ENCODE measurements around the gene CAND2.
A peak's percentile ranks its signal among the peaks of the same experiment; 100 is the strongest.

The CAND2 gene

GRCh38 chr3:12756635-12757034, 39.8 kb upstream of the CAND2 start:
- Histone ChIP-seq H3K9me3 (ENCODE audit: low read length) (no peaks in the 10 kb centered on the region), H3K9ac (ENCODE audit: low read length) (no peak overlapping the region), H3K4me1 (ENCODE audit: insufficient read depth, low read length) (peaks cover 9% of the 10 kb centered on the region), H3K27me3 (ENCODE audit: control insufficient read depth in 1 of 2, insufficient read depth in 2 of 2, low read length in 2 of 2) (no peaks in the 10 kb centered on the region), H3K4me3 (ENCODE audit: low read depth in 1 of 2, low read length in 2 of 2) (no peak overlapping the region), H3K36me3 (ENCODE audit: insufficient read depth, low read length) (no peaks in the 10 kb centered on the region), H3K27ac (ENCODE audit: low read depth, low read length) (no peak overlapping the region)

GRCh38 chr3:12758025-12758781, 38.3 kb upstream of the CAND2 start:
- Histone ChIP-seq H3K4me3 (ENCODE audit: low read depth in 1 of 2, low read length in 2 of 2) (no peak overlapping the region), H3K4me1 (ENCODE audit: insufficient read depth, low read length) (peaks cover 9% of the 10 kb centered on the region), H3K36me3 (ENCODE audit: insufficient read depth, low read length) (no peaks in the 10 kb centered on the region), H3K9me3 (ENCODE audit: low read length) (no peaks in the 10 kb centered on the region), H3K27me3 (ENCODE audit: control insufficient read depth in 1 of 2, insufficient read depth in 2 of 2, low read length in 2 of 2) (no peaks in the 10 kb centered on the region), H3K9ac (ENCODE audit: low read length) (peak overlapping the region; percentile 61), H3K27ac (ENCODE audit: low read depth, low read length) (peak overlapping the region; percentile 32)

- Histone ChIP-seq H3K36me3 (ENCODE audit: insufficient read depth, low read length) (no peaks in the 10 kb centered on the region), H3K27me3 (ENCODE audit: control insufficient read depth in 1 of 2, insufficient read depth in 2 of 2, low read length in 2 of 2) (no peaks in the 10 kb centered on the region), H3K4me3 (ENCODE audit: low read depth in 1 of 2, low read length in 2 of 2) (no peak within 1 kb of the TSS), H3K9ac (ENCODE audit: low read length) (peak within 1 kb of the TSS; percentile 61), H3K9me3 (ENCODE audit: low read length) (no peaks in the 10 kb centered on the region), H3K27ac (ENCODE audit: low read depth, low read length) (peak within 1 kb of the TSS; percentile 32), H3K4me1 (ENCODE audit: insufficient read depth, low read length) (peaks cover 9% of the 10 kb centered on the region)
Observed at GRCh38 chr3:12759097-12759679, 37.3 kb upstream of the CAND2 start, which contains the start of gene TMEM40. Gene TMEM40, minus strand, starts transcription at chr3:12759259. Its CDS starts 9,427 bp downstream, at chr3:12749832.

- Histone ChIP-seq H3K36me3 (ENCODE audit: insufficient read depth, low read length) (no peaks in the 10 kb centered on the region), H3K27me3 (ENCODE audit: control insufficient read depth in 1 of 2, insufficient read depth in 2 of 2, low read length in 2 of 2) (no peaks in the 10 kb centered on the region), H3K9ac (ENCODE audit: low read length) (no peak overlapping the region), H3K9me3 (ENCODE audit: low read length) (no peaks in the 10 kb centered on the region), H3K4me3 (ENCODE audit: low read depth in 1 of 2, low read length in 2 of 2) (no peak overlapping the region), H3K27ac (ENCODE audit: low read depth, low read length) (no peak overlapping the region), H3K4me1 (ENCODE audit: insufficient read depth, low read length) (peaks cover 9% of the 10 kb centered on the region)
Observed at GRCh38 chr3:12759693-12760565, 36.6 kb upstream of the CAND2 start.

GRCh38 chr3:12764171-12764776, 32.2 kb upstream of the CAND2 start:
- Histone ChIP-seq H3K27me3 (ENCODE audit: control insufficient read depth in 1 of 2, insufficient read depth in 2 of 2, low read length in 2 of 2) (no peaks in the 10 kb centered on the region), H3K36me3 (ENCODE audit: insufficient read depth, low read length) (no peaks in the 10 kb centered on the region), H3K27ac (ENCODE audit: low read depth, low read length) (no peak overlapping the region), H3K4me1 (ENCODE audit: insufficient read depth, low read length) (no peaks in the 10 kb centered on the region), H3K9ac (ENCODE audit: low read length) (no peak overlapping the region), H3K9me3 (ENCODE audit: low read length) (no peaks in the 10 kb centered on the region), H3K4me3 (ENCODE audit: low read depth in 1 of 2, low read length in 2 of 2) (no peak overlapping the region)

GRCh38 chr3:12766541-12766940, 29.9 kb upstream of the CAND2 start:
- Histone ChIP-seq H3K4me3 (ENCODE audit: low read depth in 1 of 2, low read length in 2 of 2) (no peak overlapping the region), H3K27me3 (ENCODE audit: control insufficient read depth in 1 of 2, insufficient read depth in 2 of 2, low read length in 2 of 2) (no peaks in the 10 kb centered on the region), H3K27ac (ENCODE audit: low read depth, low read length) (no peak overlapping the region), H3K9ac (ENCODE audit: low read length) (no peak overlapping the region), H3K4me1 (ENCODE audit: insufficient read depth, low read length) (no peaks in the 10 kb centered on the region), H3K9me3 (ENCODE audit: low read length) (no peaks in the 10 kb centered on the region), H3K36me3 (ENCODE audit: insufficient read depth, low read length) (no peaks in the 10 kb centered on the region)

GRCh38 chr3:12768579-12769527, 27.6 kb upstream of the CAND2 start:
- no peaks in the 10 kb centered on the region for H3K27me3 ChIP-seq (ENCODE audit: control insufficient read depth in 1 of 2, insufficient read depth in 2 of 2, low read length in 2 of 2)
- H3K9ac ChIP-seq (ENCODE audit: low read length) = no peak overlapping the region

GRCh38 chr3:12769761-12770160, 26.7 kb upstream of the CAND2 start:
- no peaks in the 10 kb centered on the region for H3K36me3 ChIP-seq (ENCODE audit: insufficient read depth, low read length)
- H3K27ac ChIP-seq (ENCODE audit: low read depth, low read length) = no peak overlapping the region
- H3K9me3 ChIP-seq (ENCODE audit: low read length) = no peaks in the 10 kb centered on the region
- H3K4me1 ChIP-seq (ENCODE audit: insufficient read depth, low read length) = peaks cover 3% of the 10 kb centered on the region
- no peaks in the 10 kb centered on the region for H3K27me3 ChIP-seq (ENCODE audit: control insufficient read depth in 1 of 2, insufficient read depth in 2 of 2, low read length in 2 of 2)
- no peak overlapping the region for H3K9ac ChIP-seq (ENCODE audit: low read length)
- H3K4me3 ChIP-seq (ENCODE audit: low read depth in 1 of 2, low read length in 2 of 2) = no peak overlapping the region

More at GRCh38 chr3:12768579-12769527, 27.6 kb upstream of the CAND2 start:
- Histone ChIP-seq H3K4me3 (ENCODE audit: low read depth in 1 of 2, low read length in 2 of 2) (no peak overlapping the region), H3K36me3 (ENCODE audit: insufficient read depth, low read length) (no peaks in the 10 kb centered on the region), H3K4me1 (ENCODE audit: insufficient read depth, low read length) (peaks cover 3% of the 10 kb centered on the region), H3K9me3 (ENCODE audit: low read length) (no peaks in the 10 kb centered on the region), H3K27ac (ENCODE audit: low read depth, low read length) (no peak overlapping the region)

- H3K9me3 ChIP-seq (ENCODE audit: low read length) = no peaks in the 10 kb centered on the region
- H3K36me3 ChIP-seq (ENCODE audit: insufficient read depth, low read length) = no peaks in the 10 kb centered on the region
- no peaks in the 10 kb centered on the region for H3K27me3 ChIP-seq (ENCODE audit: control insufficient read depth in 1 of 2, insufficient read depth in 2 of 2, low read length in 2 of 2)
- H3K27ac ChIP-seq (ENCODE audit: low read depth, low read length) = no peak overlapping the region
- H3K4me1 ChIP-seq (ENCODE audit: insufficient read depth, low read length) = peaks cover 3% of the 10 kb centered on the region
- H3K9ac ChIP-seq (ENCODE audit: low read length) = no peak overlapping the region
- H3K4me3 ChIP-seq (ENCODE audit: low read depth in 1 of 2, low read length in 2 of 2) = no peak overlapping the region
Observed at GRCh38 chr3:12771236-12771635, 25.2 kb upstream of the CAND2 start.

- Histone ChIP-seq H3K27me3 (ENCODE audit: control insufficient read depth in 1 of 2, insufficient read depth in 2 of 2, low read length in 2 of 2) (no peaks in the 10 kb centered on the region), H3K36me3 (ENCODE audit: insufficient read depth, low read length) (no peaks in the 10 kb centered on the region), H3K27ac (ENCODE audit: low read depth, low read length) (no peak overlapping the region), H3K4me3 (ENCODE audit: low read depth in 1 of 2, low read length in 2 of 2) (no peak overlapping the region), H3K4me1 (ENCODE audit: insufficient read depth, low read length) (peaks cover 3% of the 10 kb centered on the region), H3K9ac (ENCODE audit: low read length) (no peak overlapping the region), H3K9me3 (ENCODE audit: low read length) (no peaks in the 10 kb centered on the region)
Observed at GRCh38 chr3:12772462-12772861, 24.0 kb upstream of the CAND2 start.
